Measurements from ENCODE around the gene BAHCC1.

DNA sequence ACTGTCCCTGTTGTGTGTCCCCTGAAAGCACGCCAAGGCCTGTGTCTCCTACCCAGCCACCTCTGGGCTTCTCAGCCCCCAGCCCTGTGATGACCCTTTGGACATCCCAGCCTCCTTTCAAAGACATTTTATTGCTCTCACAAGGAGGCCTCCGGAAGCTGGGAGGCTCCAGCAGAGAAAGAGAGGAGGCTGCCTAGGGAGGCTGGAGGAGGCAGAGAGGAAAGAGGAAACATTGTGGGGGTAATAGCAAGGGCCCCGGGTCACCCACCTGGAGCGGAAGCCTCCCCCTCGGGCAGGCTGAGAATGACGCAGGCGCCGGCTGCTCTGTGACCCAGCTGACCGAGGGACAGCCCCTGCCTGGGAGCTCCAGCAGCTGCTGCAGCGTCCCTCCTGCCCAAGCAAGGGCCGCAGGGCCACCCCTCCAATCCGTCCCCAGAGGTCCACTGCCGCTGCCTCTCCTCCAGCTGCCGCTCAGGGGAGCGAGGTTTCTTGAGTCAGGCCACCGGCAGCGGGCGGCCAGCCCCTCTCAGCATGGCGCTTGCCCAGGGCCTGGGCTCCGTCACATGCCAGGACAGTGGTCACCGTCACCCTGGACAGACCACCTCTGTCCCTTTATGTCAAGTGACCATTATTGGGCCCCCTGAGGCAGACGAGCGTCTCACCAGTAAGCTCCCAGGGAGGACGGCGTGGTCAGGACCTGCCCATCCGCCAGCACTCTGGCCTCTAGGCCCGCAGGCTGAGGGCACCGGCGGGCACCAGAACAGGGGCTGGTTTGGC, 88.0 kb downstream of the BAHCC1 start:
- TF ChIP-seq ZNF165 (CRISPR knock-in tag; IDR thresholded peaks at IDR 0.05; ENCODE audit: borderline replicate concordance) (no peak), SMARCA4 (IDR thresholded peaks at IDR 0.05) (no peak), EZH2 (IDR thresholded peaks at IDR 0.05; ENCODE audit: borderline replicate concordance, low read depth, low read length) (no peak), HMBOX1 (IDR thresholded peaks at IDR 0.05) (no peak), POLR2A (conservative IDR thresholded peaks at IDR 0.05) (no peak), MLX (CRISPR knock-in tag; conservative IDR thresholded peaks at IDR 0.05) (no peak), TCF7L2 (IDR thresholded peaks at IDR 0.05; ENCODE audit: low read depth, low read length) (no peak), NFE2 (IDR thresholded peaks at IDR 0.05; ENCODE audit: low read depth) (no peak), TEAD4 (IDR thresholded peaks at IDR 0.05; ENCODE audit: low read length) (no peak), TEAD4 (CRISPR knock-in tag; IDR thresholded peaks at IDR 0.05; ENCODE audit: borderline replicate concordance) (no peak), CREM (IDR thresholded peaks at IDR 0.05; ENCODE audit: low read depth) (no peak), CTCF (IDR thresholded peaks at IDR 0.05 in 2 of 3, conservative IDR thresholded peaks at IDR 0.05 in 1 of 3; ENCODE audit: insufficient read depth in 2 of 3, low read depth in 1 of 3, low read length in 3 of 3) (no peak)
- TF ChIP-seq, protein P1, sequence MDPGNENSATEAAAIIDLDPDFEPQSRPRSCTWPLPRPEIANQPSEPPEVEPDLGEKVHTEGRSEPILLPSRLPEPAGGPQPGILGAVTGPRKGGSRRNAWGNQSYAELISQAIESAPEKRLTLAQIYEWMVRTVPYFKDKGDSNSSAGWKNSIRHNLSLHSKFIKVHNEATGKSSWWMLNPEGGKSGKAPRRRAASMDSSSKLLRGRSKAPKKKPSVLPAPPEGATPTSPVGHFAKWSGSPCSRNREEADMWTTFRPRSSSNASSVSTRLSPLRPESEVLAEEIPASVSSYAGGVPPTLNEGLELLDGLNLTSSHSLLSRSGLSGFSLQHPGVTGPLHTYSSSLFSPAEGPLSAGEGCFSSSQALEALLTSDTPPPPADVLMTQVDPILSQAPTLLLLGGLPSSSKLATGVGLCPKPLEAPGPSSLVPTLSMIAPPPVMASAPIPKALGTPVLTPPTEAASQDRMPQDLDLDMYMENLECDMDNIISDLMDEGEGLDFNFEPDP (CRISPR knock-in tag; IDR thresholded peaks at IDR 0.05), result no peak
